Activated naive CD4-positive, alpha-beta T cell treated with anti-CD3 and anti-CD28 coated beads for 36 hours (primary cell): ENCODE measurements around the gene ATP5F1D. TPM values are rescaled to one million over a fixed set of nuclear protein-coding genes. Genes with fewer than 3 reads are reported as not detected.

Source experiments
- total RNA-seq, 2 experiments: library from RNA; stranded (reverse); gene quantifications; one replicate each; pipeline ENCODE4 v1.2.3, GENCODE V29; 2021

Gene ATP5F1D
- total RNA-seq, 2 experiments from 2014 or later = 153 TPM

Other genes starting within 250 kb of the ATP5F1D start
- gene GRIN3B, start 241.3 kb upstream of the ATP5F1D start, total RNA-seq = under 1 TPM in 1 of 2 experiments, not detected in 1; 0.10 TPM
- gene TMEM259, start 220.6 kb upstream of the ATP5F1D start, total RNA-seq = 100 to 1,000 TPM; 105 to 109 TPM
- gene RNU6-2, start 220.2 kb upstream of the ATP5F1D start, total RNA-seq = not detected
- 100 to 1,000 TPM; 104 TPM for gene CNN2, start 215.1 kb upstream of the ATP5F1D start, total RNA-seq
- gene ABCA7, start 201.6 kb upstream of the ATP5F1D start, total RNA-seq = 10 to 100 TPM; 24.4 to 30.1 TPM
- gene ARHGAP45, start 174.6 kb upstream of the ATP5F1D start, total RNA-seq = 100 to 1,000 TPM; 123 to 136 TPM
- 100 to 1,000 TPM; 238 to 258 TPM for gene POLR2E, start 146.4 kb upstream of the ATP5F1D start, total RNA-seq
- 100 to 1,000 TPM; 244 to 253 TPM for gene GPX4, start 137.8 kb upstream of the ATP5F1D start, total RNA-seq
- gene SBNO2, start 67.5 kb upstream of the ATP5F1D start, total RNA-seq = 100 to 1,000 TPM; 112 to 117 TPM
- gene STK11, start 36.0 kb upstream of the ATP5F1D start, total RNA-seq = 10 to 100 TPM; 65.1 to 66.1 TPM
- gene CBARP, start 3.7 kb upstream of the ATP5F1D start, total RNA-seq = 1 to 10 TPM in 1 of 2 experiments, under 1 TPM in 1; 0.77 to 1.1 TPM
- gene MIDN, start 6.8 kb downstream of the ATP5F1D start, total RNA-seq = 10 to 100 TPM; 50.1 to 52.9 TPM
- gene CIRBP, start 27.6 kb downstream of the ATP5F1D start, total RNA-seq = 100 to 1,000 TPM; 167 to 183 TPM
- gene FAM174C, start 33.8 kb downstream of the ATP5F1D start, total RNA-seq = 10 to 100 TPM; 62.8 to 65.3 TPM
- gene EFNA2, start 44.1 kb downstream of the ATP5F1D start, total RNA-seq = not detected
- gene NDUFS7, start 142.2 kb downstream of the ATP5F1D start, total RNA-seq = 100 to 1,000 TPM; 138 to 148 TPM
- 10 to 100 TPM; 23.5 to 25.0 TPM for gene GAMT, start 159.8 kb downstream of the ATP5F1D start, total RNA-seq
- gene DAZAP1, start 165.8 kb downstream of the ATP5F1D start, total RNA-seq = 100 to 1,000 TPM; 253 to 265 TPM
- gene RPS15, start 196.6 kb downstream of the ATP5F1D start, total RNA-seq = 1,000 to 10,000 TPM; 1,902 to 1,906 TPM
- gene APC2, start 208.4 kb downstream of the ATP5F1D start, total RNA-seq = under 1 TPM; 0.07 to 0.12 TPM
- 10 to 100 TPM; 17.5 to 20.8 TPM for gene C19orf25, start 237.5 kb downstream of the ATP5F1D start, total RNA-seq
- 1 to 10 TPM; 1.5 to 1.7 TPM for gene PCSK4, start 248.6 kb downstream of the ATP5F1D start, total RNA-seq
- gene REEP6, start 249.4 kb downstream of the ATP5F1D start, total RNA-seq = 1 to 10 TPM; 1.3 to 1.6 TPM